ENCODE data around the gene RSPH10B.
"Not testable (repeated sequence)": the region's sequence is repeated elsewhere in the genome, so short reads cannot be mapped to it uniquely, and the experiment has no call there.

DNA sequence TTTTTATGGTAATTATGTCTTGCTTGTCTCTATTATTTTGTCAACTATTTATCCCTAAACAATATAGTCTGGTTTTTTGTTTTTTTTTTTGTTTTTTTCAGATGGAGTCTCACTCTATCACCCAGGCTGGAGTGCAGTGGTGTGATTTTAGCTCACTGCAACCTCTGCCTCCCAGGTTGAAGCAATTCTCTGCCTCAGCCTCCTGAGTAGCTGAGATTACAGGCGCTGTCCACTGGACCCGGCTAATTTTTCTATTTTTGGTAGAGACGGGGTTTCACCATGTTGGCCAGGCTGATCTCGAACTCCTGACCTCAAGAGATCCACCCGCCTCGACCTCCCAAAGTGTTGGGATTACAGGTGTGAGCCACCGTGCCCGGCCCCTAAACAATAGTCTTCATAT, 39.9 kb upstream of the RSPH10B start:
- TF ChIP-seq, protein P1, sequence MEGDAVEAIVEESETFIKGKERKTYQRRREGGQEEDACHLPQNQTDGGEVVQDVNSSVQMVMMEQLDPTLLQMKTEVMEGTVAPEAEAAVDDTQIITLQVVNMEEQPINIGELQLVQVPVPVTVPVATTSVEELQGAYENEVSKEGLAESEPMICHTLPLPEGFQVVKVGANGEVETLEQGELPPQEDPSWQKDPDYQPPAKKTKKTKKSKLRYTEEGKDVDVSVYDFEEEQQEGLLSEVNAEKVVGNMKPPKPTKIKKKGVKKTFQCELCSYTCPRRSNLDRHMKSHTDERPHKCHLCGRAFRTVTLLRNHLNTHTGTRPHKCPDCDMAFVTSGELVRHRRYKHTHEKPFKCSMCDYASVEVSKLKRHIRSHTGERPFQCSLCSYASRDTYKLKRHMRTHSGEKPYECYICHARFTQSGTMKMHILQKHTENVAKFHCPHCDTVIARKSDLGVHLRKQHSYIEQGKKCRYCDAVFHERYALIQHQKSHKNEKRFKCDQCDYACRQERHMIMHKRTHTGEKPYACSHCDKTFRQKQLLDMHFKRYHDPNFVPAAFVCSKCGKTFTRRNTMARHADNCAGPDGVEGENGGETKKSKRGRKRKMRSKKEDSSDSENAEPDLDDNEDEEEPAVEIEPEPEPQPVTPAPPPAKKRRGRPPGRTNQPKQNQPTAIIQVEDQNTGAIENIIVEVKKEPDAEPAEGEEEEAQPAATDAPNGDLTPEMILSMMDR (IDR thresholded peaks at IDR 0.05; ENCODE audit: insufficient read depth, low read length, poor library complexity, severe bottlenecking), result not testable (repeated sequence)
- not testable (repeated sequence) for TF ChIP-seq EZH2phosphoT487 (conservative IDR thresholded peaks at IDR 0.05; ENCODE audit: low read length)
